ENCODE results near the gene SORCS2.

DNA sequence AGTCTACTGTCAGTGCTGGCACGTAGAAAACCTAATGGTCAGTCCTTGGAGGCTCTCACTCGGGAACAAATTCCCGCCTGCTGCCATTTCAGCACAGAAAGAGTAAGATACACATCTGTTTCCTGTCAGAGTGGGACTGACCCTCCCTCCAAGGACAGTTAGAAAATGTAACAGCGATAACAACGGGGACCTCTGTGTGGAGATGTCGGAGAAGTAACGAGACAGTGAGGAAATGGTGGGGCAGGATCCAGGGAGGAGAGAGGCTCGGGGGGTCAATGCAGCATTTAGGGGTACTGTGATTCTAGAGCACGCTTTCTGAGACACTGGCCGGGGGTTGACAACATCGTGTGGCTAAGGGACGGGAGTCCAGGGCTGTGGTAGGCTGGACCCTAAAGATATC, 36.0 kb upstream of the SORCS2 start:
- TF ChIP-seq TAF1 (IDR thresholded peaks at IDR 0.05; ENCODE audit: borderline replicate concordance, insufficient read depth, low read length) = no peak
- TF ChIP-seq, protein P1, sequence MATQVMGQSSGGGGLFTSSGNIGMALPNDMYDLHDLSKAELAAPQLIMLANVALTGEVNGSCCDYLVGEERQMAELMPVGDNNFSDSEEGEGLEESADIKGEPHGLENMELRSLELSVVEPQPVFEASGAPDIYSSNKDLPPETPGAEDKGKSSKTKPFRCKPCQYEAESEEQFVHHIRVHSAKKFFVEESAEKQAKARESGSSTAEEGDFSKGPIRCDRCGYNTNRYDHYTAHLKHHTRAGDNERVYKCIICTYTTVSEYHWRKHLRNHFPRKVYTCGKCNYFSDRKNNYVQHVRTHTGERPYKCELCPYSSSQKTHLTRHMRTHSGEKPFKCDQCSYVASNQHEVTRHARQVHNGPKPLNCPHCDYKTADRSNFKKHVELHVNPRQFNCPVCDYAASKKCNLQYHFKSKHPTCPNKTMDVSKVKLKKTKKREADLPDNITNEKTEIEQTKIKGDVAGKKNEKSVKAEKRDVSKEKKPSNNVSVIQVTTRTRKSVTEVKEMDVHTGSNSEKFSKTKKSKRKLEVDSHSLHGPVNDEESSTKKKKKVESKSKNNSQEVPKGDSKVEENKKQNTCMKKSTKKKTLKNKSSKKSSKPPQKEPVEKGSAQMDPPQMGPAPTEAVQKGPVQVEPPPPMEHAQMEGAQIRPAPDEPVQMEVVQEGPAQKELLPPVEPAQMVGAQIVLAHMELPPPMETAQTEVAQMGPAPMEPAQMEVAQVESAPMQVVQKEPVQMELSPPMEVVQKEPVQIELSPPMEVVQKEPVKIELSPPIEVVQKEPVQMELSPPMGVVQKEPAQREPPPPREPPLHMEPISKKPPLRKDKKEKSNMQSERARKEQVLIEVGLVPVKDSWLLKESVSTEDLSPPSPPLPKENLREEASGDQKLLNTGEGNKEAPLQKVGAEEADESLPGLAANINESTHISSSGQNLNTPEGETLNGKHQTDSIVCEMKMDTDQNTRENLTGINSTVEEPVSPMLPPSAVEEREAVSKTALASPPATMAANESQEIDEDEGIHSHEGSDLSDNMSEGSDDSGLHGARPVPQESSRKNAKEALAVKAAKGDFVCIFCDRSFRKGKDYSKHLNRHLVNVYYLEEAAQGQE (IDR thresholded peaks at IDR 0.05; ENCODE audit: insufficient read depth in 1 of 2, low read depth in 2 of 2, low read length in 2 of 2) = no peak

All from PFSK-1 (cell line).